ENCODE data around the gene ALX3.
A peak's percentile ranks its signal among the peaks of the same experiment; 100 is the strongest.

Gene ALX3

DNA sequence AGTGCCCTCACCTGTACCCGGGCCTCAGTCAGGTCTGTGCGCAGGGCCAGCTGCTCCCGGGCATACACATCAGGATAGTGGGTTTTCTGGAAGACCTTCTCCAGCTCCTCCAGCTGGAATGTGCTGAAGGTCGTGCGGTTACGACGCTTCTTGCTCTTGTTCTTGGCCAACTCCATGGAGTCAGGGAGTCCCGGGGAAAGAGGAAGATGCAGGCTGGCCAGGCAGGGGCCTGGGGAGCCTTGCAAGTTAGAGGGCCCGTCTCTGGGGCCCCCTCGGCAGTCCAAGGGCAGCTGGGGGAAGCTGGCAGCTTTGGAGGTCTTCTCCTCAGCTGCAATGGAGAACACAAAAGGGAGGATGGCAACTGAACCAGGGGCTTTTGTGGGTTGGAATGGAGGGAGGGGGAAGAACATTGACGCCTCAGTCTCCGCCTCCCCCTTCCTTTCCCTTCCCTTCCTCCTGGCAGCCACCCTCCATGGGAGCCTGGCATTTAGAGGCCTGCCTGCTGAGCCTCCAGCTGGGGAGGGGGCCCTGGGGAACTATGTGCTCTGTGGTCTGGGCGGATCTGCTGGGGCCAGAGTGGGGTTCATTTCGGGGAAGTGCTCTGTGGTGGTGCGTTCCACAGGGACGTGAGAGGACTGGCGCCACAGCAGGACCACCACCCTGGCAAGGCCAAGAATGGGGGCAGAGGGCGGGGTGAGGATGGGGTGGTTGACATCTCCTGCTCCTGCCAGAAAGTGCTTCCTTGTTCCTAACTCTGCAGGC lies 5.7 kb downstream of the ALX3 start:
- no peak for DNase-seq
- TF ChIP-seq POLR2A (IDR thresholded peaks at IDR 0.05; ENCODE audit: low read length) (no peak), GATA1 (IDR thresholded peaks at IDR 0.05; ENCODE audit: low read depth, low read length) (no peak)

DNA sequence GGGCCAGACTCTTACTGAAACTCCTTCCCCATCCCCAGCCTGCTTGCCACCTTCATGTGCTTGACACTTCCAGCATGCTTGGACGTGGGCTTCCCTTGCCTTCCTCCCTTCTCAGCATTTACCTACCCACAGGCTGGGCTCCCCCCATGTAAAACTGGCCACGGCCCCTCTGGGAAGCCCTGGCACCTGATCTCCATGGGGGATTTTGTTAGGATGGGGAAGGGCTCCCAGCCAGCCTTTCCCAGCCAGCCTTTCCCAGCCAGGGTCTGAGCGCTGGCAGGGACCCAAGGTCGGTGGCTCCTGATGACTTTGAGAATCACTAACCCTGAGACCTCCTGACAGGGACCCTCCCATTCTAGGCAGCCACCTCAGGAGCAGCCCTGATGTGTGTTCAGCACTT lies 6.7 kb downstream of the ALX3 start:
- TF ChIP-seq GATA1 (IDR thresholded peaks at IDR 0.05; ENCODE audit: low read depth, low read length) (no peak), POLR2A (IDR thresholded peaks at IDR 0.05; ENCODE audit: low read length) (no peak)
- DNase-seq = no peak

DNA sequence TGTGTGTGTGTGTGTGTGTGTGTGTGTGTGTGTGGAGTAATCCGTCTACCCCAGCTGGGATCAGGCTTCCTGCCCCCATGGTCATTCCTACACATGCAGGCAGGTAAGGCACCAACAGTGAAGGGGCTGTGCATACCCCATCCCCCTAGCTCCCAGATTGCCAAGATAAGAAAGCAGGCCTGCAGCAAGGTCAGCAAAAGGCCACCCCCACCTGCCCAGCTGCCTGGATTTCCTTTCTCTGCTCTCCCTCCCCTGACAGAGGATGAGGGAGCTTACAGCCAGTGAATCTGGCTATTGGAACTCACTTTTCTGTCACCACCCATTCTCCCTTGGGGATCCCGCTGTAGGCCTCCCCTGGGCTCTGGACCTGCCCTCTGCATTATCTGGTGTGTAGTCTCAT lies 7.9 kb downstream of the ALX3 start:
- DNase-seq = no peak
- no peak for TF ChIP-seq GATA1 (IDR thresholded peaks at IDR 0.05; ENCODE audit: low read depth, low read length)
- no peak for TF ChIP-seq POLR2A (IDR thresholded peaks at IDR 0.05; ENCODE audit: low read length)

DNA sequence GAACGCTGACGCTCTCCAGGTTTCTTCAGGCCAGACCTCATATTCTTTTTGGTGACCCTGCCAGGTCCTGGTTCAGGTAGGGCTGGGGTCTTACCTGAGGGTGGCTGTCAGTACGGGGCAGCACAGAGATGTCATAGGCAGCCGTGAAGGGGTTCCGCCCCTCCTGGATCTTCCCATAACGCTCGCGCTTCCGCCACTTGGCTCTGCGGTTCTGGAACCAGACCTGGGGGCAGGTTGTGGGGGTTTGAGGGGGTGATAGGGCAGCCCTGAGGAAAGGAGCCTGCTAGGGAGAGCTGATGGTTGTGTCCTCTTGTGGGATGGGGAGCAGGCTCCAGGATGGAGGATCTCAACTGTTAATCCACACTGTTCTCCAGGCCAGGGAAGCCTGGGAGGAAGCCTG lies 9.1 kb downstream of the ALX3 start:
- no peak for DNase-seq
- no peak for TF ChIP-seq POLR2A (IDR thresholded peaks at IDR 0.05; ENCODE audit: low read length)
- TF ChIP-seq GATA1 (IDR thresholded peaks at IDR 0.05; ENCODE audit: low read depth, low read length) = no peak

DNA sequence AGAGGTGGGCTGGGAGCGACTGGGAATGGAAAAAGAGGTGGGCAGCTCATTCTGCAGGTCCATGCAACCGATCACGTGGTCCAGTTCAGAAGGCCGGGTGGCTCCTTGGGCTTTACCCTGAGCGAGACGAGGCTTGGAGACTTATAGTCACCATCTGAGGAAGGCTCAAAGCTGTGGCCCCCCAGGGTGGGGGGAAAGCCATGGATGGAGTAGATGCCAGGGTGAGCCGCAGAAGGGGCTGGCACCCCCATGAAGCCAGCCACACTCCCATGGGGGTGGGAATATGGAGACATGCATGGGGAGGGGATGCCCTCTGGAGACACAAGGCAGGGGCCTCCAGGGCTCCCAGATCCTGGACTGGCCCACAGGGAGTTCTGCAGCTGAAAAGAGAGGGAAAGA lies 9.8 kb downstream of the ALX3 start:
- TF ChIP-seq POLR2A (IDR thresholded peaks at IDR 0.05; ENCODE audit: low read length) = no peak
- no peak for TF ChIP-seq GATA1 (IDR thresholded peaks at IDR 0.05; ENCODE audit: low read depth, low read length)
- DNase-seq = no peak

DNA sequence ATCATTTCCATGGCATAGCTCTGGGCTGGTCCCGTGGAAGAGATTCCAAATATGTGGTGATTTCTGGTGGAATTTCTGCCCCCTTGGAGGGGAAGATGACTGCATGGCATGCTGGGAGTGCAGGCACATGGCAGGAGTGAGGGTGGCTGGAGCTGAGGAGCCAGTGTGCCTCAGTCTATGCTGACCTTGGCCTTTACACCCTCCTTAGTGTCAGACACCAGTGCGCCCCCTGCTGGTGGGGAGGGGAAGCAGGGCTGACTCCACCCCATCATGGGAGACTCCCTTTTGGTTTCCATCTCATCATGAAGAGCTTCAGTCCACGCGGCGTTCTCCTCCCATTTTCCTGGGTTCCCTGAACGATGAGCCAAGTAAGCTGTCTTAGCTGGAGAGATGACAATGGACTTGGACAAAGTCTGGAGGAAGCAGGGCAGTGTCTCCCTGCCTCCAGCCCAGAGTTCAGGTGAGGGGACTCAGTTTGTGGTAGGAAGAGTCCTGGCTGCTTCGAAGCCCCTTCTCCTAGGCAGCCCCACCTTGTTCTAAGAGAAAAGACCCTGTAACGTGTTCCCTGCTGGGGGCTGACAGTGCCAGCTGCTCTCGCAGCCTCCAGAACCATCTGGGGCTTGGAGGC lies 10.3 kb downstream of the ALX3 start:
- no peak for TF ChIP-seq GATA1 (IDR thresholded peaks at IDR 0.05; ENCODE audit: low read depth, low read length)
- TF ChIP-seq POLR2A (IDR thresholded peaks at IDR 0.05; ENCODE audit: low read length) = no peak
- DNase-seq = peak; percentile 75 to 86

DNA sequence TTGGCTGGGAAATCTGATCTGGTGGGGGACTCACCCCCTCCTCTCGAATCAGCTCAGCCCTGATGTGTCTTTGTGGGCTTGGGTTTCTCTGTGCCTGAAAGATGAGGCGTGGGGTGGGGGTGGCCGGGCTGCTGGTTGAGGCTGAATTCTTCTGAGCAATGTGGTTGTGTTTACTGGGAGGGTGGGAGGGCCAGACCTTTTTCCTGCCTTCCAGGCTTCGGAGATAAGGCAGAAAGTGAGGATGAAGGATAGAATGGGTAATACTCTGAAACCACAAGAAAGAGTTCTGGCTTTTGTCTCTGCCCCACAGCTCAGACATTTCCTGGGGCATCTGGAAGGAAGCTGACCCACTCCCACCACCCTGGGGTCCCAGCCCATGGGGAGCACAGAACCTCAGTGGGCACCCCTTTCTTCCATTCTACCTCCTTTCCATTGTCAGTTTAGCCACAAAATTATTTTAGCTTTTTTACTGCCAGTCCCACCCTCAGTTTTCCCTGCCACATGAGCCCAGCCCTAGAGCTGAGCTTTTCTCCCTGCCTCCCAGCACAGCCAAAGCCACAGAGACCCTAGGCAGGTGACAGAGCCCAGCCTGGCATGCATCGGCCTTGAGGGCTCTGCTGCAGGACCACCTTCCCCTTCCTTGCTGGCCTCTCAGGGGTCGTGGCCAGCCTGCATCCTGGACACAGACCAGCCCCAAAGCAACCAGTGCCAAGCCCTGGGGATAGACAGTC lies 11.2 kb downstream of the ALX3 start:
- DNase-seq = no peak
- TF ChIP-seq POLR2A (IDR thresholded peaks at IDR 0.05; ENCODE audit: low read length) (no peak), GATA1 (IDR thresholded peaks at IDR 0.05; ENCODE audit: low read depth, low read length) (no peak)

DNA sequence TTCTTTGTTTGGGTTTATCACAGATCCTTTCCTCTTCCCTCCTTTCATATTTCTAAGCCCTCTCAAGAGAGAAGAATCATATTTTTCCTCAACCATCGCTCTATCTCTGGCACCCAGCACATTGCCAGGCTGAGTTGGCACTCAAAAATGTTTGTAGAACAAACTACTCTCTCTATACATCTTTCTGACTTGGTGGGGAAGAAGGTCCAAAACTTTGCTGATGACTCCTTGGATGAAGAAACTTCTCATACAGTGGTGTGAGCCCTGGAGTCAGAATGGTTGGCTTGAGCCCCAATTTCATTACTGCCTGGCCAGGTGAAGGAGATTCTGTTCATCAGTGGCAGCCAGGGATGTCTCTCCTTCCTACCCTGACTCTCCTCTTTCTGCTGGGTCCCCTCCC lies 11.9 kb downstream of the ALX3 start:
- DNase-seq = no peak
- no peak for TF ChIP-seq POLR2A (IDR thresholded peaks at IDR 0.05; ENCODE audit: low read length)
- no peak for TF ChIP-seq GATA1 (IDR thresholded peaks at IDR 0.05; ENCODE audit: low read depth, low read length)

DNA sequence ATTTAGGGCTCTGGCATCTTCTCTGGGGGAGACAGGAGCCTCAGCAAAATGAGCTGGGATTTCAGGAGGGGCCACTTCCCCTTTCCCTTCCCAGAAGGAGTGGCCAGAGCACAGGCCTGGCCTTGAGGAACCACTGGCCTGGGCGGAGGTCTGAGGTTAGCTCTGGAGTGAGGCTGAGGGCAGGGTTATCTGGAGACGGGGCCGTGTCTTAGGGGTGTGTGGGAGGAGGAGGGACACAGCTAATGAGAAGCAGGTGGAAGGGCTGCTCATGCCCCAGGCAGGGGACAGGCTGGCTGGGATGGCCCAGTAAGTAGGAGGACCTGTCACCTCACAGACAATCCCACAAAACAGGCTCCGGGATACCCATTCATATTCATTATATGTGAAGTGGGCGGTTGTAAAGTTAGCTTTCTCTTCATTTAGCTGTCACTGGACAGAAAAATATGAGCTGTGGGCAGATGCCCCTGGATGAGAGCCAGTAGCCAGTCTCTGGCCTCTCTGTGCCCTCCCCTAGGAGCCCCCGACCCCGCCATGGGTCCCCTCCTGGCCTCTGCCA lies 12.4 kb downstream of the ALX3 start:
- DNase-seq = no peak
- TF ChIP-seq POLR2A (IDR thresholded peaks at IDR 0.05; ENCODE audit: low read length) = no peak
- no peak for TF ChIP-seq GATA1 (IDR thresholded peaks at IDR 0.05; ENCODE audit: low read depth, low read length)

DNA sequence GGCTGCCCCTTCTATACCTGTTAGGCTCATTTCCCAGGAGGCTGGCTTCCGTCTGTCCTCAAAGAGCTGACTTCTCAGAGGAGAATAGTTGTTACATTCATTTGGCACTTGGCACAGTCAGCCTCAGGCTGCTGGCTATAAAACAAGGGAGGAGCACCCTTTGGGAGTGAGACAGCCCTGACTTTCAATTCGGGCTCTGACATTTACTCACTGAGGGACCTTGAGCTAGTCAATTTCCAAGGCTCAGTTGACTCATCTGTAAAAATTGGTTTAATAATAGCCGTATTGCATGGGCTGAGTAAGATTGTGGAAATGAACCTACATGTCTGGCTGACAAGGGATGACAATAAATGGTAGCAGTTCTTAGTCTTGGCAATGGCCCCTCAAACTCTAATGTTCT lies 13.7 kb downstream of the ALX3 start:
- TF ChIP-seq GATA1 (IDR thresholded peaks at IDR 0.05; ENCODE audit: low read depth, low read length) (no peak), POLR2A (IDR thresholded peaks at IDR 0.05; ENCODE audit: low read length) (no peak)
- no peak for DNase-seq

DNA sequence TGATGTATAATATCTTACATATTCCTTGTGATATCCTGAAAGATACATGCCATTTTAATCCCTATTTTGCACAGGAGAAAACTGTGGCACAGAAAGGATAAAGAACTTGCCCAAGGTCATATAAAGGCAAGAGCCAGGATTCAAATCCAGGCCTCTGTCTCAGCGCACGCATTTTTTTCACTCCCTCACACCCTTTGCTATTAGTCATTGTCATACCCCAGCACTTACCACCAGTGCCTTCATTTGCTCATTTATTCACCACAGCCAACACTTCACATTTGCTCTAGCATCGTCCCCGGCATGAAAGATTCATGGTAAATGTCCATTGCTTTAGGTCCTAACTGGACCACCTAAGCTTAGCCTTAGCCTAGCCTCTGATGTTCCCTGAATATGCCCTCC lies 14.2 kb downstream of the ALX3 start:
- DNase-seq = no peak
- TF ChIP-seq POLR2A (IDR thresholded peaks at IDR 0.05; ENCODE audit: low read length) (no peak), GATA1 (IDR thresholded peaks at IDR 0.05; ENCODE audit: low read depth, low read length) (no peak)

DNA sequence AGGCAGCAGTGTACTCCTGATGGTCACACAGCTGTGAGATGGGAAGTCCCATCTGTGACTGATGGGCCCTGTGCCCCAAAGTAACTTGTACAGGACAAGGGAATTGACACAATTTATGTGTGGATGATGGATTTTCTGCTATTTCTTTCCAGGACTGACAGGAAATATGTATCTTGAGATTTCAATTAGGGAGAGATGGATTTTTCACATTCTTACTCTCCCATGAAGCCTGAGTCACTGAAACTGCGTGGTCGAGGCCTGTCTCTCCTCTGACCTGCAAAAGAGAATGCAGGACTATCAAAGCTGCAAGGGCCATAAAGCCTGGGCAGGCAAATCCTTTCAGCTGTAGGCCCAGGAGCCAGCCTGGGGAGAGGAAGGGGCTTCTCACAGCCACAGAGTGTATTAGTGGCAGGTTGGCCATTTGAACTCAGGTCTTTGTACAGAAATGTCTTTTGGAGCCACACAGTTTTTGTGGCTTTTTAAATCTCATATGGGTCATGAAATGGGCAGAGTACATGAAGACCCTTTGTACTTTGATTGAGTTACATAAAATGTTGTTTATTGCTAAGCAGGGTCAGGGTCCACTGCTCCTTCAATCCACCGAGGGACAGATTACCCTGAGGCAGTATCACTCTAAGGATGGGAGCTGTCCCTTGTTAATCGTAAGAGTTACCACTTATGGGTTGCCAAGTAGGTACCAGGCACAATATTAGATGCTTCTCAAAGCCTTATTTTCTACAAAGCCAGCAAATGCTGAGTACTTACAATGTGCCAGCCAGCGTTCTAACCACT lies 14.8 kb downstream of the ALX3 start:
- TF ChIP-seq GATA1 (IDR thresholded peaks at IDR 0.05; ENCODE audit: low read depth, low read length) (no peak), POLR2A (IDR thresholded peaks at IDR 0.05; ENCODE audit: low read length) (no peak)
- no peak for DNase-seq

DNA sequence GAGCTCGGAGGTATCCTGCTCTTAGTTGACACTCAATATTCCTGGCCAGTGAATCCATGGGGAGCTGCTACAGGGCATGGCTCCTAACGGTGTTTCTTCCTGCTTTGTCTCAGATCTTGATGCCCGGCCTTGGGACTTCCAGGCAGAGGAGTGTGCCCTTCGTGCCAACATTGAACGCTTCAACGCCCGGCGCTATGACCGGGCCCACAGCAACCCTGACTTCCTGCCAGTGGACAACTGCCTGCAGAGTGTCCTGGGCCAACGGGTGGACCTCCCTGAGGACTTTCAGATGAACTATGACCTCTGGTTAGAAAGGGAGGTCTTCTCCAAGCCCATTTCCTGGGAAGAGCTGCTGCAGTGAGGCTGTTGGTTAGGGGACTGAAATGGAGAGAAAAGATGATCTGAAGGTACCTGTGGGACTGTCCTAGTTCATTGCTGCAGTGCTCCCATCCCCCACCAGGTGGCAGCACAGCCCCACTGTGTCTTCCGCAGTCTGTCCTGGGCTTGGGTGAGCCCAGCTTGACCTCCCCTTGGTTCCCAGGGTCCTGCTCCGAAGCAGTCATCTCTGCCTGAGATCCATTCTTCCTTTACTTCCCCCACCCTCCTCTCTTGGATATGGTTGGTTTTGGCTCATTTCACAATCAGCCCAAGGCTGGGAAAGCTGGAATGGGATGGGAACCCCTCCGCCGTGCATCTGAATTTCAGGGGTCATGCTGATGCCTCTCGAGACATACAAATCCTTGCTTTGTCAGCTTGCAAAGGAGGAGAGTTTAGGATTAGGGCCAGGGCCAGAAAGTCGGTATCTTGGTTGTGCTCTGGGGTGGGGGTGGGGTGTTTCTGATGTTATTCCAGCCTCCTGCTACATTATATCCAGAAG lies 16.7 kb downstream of the ALX3 start:
- no peak for TF ChIP-seq POLR2A (IDR thresholded peaks at IDR 0.05; ENCODE audit: low read length)
- TF ChIP-seq GATA1 (IDR thresholded peaks at IDR 0.05; ENCODE audit: low read depth, low read length) = no peak
- peak; percentile 48 to 74 for DNase-seq
